KG1 (cell line): ENCODE results near the gene FFAR3.
"Not testable (repeated sequence)": the region's sequence is repeated elsewhere in the genome, so short reads cannot be mapped to it uniquely, and the experiment has no call there.

Experiments
- DNase-seq: peaks from one replicate; lab custom pipeline; 2025; lab: John Stamatoyannopoulos, UW

Gene FFAR3

GRCh38 chr19:35375505-35376307, 17.4 kb downstream of the FFAR3 start:
- DNase-seq: no peak

- no peak for DNase-seq
Measured at GRCh38 chr19:35377656-35378055, 19.4 kb downstream of the FFAR3 start.

DNA sequence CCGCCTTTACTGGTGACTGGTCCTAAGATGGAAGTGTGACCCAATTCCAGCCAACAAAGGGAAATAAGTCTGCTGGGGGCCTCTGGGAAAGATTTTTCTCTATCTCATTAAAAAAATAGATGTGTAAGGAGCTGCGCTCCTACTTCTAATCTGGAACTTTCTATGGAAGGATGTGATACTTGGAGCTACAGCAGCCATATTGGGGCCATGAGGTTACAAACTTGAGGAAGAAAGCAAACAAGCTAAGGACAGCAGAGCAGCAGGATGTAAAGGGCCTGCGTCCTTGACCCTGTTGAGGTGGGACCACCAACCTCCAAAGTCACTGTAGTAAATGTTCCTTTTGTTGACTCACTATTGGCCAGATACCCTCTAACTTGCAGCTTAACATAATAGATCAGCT, 20.1 kb downstream of the FFAR3 start:
- no peak for DNase-seq

- DNase-seq: not testable (repeated sequence)
Measured at GRCh38 chr19:35379545-35379944, 21.3 kb downstream of the FFAR3 start.

- DNase-seq: no peak
Measured at GRCh38 chr19:35379992-35380391, 21.7 kb downstream of the FFAR3 start.

DNA sequence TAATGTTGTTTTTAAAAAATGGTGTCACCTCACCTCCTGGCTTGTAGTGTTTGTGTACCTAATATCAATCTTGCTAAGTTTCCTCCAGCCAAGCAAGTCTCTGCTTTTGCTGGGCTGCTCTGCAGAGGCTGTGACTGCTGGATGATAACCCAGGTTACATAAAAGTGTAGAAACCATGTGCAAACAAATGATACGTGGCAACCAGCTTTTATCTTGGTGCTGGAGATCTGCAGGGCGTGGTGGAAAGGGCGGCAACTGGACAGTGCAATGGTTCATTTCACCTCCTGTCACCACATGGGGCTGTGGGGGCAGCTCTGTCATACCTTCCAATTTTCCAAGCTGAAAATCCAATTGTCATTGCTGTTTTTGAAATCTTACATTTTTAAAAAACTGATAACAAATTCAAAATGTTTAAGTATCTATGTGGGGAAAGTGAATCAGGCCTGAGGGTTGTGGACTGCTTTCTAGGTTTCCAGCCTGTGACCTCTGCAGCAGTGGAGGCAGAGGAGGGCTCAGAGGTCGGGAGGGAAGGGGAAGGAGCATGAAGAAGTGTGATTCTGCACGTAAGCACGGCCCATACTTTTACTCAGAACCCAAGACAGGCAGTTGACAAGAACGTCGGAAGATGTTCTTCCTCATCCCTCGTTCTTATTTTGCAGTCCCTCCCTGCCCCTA, 22.3 kb downstream of the FFAR3 start:
- no peak for DNase-seq

DNA sequence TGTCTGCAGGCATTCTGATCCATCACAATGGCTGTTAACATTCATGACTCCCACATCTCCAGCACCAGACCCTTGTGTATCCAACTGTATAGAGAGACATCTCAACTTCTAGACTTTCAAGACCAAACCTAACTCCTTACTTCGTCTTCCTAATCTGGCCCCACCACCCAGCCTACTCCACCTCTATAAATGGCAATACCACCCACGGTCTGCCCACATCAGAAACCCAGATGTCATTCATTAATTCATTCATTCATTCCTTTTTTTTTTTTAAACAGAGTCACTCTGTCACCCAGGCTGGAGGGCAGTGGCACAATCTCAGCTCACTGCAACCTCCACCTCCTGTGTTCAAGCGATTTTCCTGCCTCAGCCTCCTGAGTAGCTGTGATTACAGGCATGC, 23.1 kb downstream of the FFAR3 start:
- DNase-seq: no peak

DNA sequence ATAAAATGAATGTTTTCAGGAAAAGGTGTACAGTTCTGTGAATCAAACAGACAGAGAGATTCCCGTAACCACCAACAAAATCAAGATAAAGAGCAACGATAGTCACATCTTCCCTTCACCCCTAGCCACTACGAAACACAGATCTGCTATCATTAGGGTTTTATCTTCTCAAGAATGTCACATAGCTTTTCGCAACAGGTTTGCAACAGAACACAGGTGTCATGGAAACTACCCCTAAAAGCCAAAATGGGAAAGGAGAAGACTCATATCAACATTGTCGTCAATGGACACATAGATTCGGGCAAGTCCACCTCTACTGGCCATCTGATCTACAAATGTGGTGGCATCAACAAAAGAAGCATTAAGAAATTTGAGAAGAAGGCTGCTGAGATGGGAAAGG, 23.7 kb downstream of the FFAR3 start:
- DNase-seq: no peak

DNA sequence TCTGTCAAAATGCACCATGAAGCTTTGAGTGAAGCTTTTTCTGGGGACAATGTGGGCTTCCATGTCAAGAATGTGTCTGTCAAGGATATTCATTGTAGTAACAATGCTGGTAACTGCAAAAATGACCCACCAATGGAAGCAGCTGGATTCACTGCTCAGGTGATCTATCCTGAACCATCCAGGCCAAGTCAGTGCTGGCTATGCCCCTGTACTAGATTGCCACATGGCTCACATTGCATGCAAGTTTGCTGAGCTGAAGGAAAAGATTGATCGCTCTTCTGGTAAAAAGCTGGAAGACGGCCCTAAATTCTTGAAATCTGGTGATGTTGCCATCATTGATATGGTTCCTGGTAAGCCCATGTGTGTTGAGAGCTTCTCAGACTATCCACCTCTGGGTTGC, 25.3 kb downstream of the FFAR3 start:
- DNase-seq: no peak

GRCh38 chr19:35388277-35389054, 30.2 kb downstream of the FFAR3 start:
- no peak for DNase-seq

DNA sequence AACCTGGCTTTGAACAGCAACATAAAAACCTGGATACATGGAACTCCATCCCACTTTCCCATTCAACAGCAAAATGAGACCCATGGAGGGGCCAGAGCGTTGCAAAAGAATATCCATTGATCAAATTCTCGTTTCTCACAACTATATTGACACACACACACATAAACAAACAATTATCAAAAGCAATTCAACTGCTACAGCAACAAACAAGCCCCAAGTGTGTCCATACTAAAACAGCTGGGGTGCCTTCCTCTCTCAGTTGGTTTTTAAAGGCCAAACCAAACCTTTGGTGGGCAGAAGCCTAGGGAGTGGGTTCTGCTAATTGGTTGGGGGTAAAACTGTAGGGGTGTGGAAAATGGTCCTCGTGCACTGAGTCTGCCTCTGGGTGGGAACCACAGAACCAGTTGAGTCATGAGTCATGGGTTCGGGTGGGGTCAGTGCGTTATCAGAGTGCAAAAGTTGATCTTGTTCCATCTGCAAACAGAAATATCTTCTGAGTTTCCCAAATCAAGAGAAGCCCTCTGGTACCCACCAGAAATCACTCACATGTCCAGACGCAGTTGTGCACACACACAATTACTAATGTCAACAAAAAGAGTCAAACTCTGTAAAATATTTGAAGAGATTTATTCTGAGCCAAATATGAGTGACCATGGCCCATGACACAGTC, 31.1 kb downstream of the FFAR3 start:
- no peak for DNase-seq

- DNase-seq: no peak
Measured at GRCh38 chr19:35392742-35393715, 34.8 kb downstream of the FFAR3 start.

- no peak for DNase-seq
Measured at GRCh38 chr19:35395382-35396199, 37.3 kb downstream of the FFAR3 start.

DNA sequence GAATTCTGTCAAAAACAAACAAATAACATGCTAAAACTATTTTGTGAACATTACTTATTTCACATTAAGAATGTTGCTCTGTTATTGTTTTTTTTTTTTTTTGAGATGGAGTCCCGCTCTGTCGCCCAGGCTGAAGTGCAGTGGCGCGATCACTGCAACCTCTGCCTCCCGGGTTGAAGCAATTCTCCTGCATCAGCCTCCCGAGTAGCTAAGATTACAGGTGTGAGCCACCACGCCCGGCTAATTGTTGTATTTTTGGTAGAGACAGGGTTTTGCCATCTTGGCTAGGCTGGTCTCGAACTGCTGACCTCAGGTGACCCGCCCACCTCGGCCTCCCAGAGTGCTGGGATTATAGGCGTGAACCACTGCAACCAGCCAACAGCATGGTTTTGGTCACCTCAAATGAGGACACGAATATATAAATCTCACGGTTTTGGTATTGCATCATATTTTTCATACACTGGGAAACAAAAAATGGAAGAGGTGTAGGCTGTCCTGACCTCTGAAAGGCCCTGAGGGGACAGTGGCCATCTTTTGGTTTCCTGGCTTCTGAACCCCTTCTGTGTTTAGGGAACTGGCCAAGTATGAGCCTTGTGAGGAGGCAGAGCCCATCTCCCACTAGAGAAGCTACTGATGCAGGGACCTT, 38.1 kb downstream of the FFAR3 start:
- DNase-seq: no peak

GRCh38 chr19:35397064-35397463, 38.8 kb downstream of the FFAR3 start:
- no peak for DNase-seq

GRCh38 chr19:35398570-35398969, 40.3 kb downstream of the FFAR3 start:
- no peak for DNase-seq

- DNase-seq: no peak
Measured at GRCh38 chr19:35399231-35399630, 41.0 kb downstream of the FFAR3 start.

DNA sequence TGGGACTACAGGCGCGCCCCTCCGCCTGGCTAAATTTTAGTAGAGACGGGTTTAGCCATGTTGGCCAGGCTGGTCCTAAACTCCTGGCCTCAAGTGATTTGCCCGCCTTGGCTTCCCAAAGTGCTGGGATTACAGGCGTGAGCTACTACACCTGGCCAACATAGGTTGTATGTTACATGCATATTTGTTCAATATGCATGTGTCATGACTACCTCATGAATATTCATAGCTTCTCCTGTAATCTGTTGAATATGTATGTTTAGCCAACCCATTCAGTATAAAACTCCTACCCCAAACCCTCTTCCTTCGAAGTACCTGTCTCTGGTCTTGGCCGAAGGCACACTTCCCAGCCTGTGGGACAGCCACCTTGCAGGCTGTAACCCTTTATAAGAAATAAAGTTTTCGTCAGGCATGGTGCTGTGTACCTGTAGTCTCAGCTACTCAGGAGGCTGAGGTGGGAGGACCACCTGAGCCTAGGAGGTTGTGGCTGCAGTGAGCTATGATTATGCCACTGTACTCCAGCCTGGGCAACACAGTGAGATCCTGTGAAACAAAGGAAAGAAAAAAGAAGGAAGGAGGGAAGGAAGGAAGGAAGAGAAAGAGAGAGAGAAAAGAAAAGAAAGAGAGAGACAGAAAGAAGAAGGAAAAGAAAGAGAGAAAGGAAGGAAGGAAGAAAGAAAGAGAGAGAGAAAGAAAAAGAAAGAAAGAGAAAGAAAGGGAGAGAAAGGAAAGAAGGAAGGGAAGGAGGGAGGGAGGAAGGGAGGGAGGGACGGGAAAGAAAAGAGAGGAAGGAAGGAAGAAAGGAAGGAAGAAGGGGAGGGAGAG, 41.9 kb downstream of the FFAR3 start:
- DNase-seq: no peak

DNA sequence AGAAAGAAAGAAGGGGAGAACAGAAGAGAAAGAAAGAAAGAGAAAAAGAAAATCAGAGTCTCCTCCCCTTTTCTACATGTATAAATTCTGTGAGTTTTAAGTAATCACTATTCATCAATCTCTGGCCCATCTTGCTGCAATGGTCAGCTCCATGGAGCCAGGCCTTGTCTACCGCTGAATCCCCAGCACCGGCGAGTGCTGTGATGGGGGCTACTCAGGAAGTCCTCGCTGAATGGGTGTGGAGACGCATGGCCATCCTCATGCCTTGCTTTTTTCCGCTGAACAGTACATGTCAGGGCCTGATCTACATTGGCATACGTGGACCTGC, 42.5 kb downstream of the FFAR3 start:
- DNase-seq: no peak
